Prostate gland (tissue), 2 donors: ENCODE data around the gene ANKRD6. TPM values are rescaled to one million over a fixed set of nuclear protein-coding genes. Genes with fewer than 3 reads are reported as not detected.

Experiments used
- DNase-seq: peaks from one replicate; pipeline ENCODE4 v3.0.0-alpha.2; 2019; ENCODE audit warnings: low spot score
- H3K27ac ChIP-seq, 2 donors: fragments of 200-600 bp; sonication (generic); 2 replicates each; pipeline ENCODE4 v1.5.1; 2017 to 2019
- H3K27me3 ChIP-seq: fragments of 200-600 bp; sonication (generic); replicated peaks from 2 replicates; pipeline ENCODE4 v1.5.1; 2019; ENCODE audit not compliant: insufficient read depth
- H3K36me3 ChIP-seq, 2 donors: fragments of 200-600 bp; sonication (generic); 1 replicate in 1 of 2; 2 replicates in 1 of 2; pipeline versions ENCODE4 v1.5.1 to v1.8.1; 2017 to 2019
- H3K4me1 ChIP-seq: fragments of 200-600 bp; sonication (generic); replicated peaks from 2 replicates; pipeline ENCODE4 v1.5.1; 2019
- H3K4me3 ChIP-seq, 2 donors: fragments of 200-600 bp; sonication (generic); 2 replicates each; pipeline ENCODE4 v1.5.1; 2017 to 2019
- H3K9me3 ChIP-seq: fragments of 200-600 bp; sonication (generic); 2 replicates; pipeline ENCODE4 v1.5.1; 2017
- CTCF ChIP-seq, 4 experiments: fragments of 200-600 bp in 2 of 4; fragments of 450-650 bp in 2 of 4; sonication (generic) in 2 of 4; IDR thresholded peaks; 1 replicate in 3 of 4; 2 replicates in 1 of 4; pipeline ENCODE4 v1.5.1; 2016 to 2019; ENCODE audit warnings: antibody characterized with exemption in 4 of 4, mild to moderate bottlenecking in 2 of 4, moderate library complexity in 2 of 4
- POLR2A ChIP-seq: fragments of 450-650 bp; IDR thresholded peaks from one replicate; pipeline ENCODE4 v1.6.1; 2016; ENCODE audit warnings: antibody characterized with exemption, mild to moderate bottlenecking
- POLR2AphosphoS5 ChIP-seq: sonication (generic); formaldehyde crosslinking; IDR thresholded peaks from one replicate; pipeline ENCODE4 v1.6.1; 2017; ENCODE audit warnings: antibody characterized with exemption
- WGBS: methylation state at CpG from one replicate; pipeline ENCODE4 v1.1.5; 2018; 5-methylcytosine and 5-hydroxymethylcytosine counted together
- intact Hi-C: fragments of 100-400 bp; cut with DNase I; formaldehyde crosslinking; loops from one replicate; pipeline ENCODE4 v1.14.2; 2022
- total RNA-seq, 2 donors: library from RNA; depleted of rRNA; stranded (reverse); fragments of >200 nt; gene quantifications; one replicate each; pipeline ENCODE4 v1.1.0, GENCODE V29; 2016

ANKRD6 gene
- total RNA-seq, 2 donors from 2014 or later, result 11.9 to 30.9 TPM

- no peak overlapping the region for H3K4me3 ChIP-seq
- H3K4me1 ChIP-seq, result no peaks in the 10 kb centered on the region
- H3K9me3 ChIP-seq, result no peaks in the 10 kb centered on the region
- DNase-seq, result no peak
- H3K27ac ChIP-seq, result no peak overlapping the region
- intact Hi-C loops, result no loop called here
- WGBS, result 88% methylated on average over 3 of the region's 3 CpGs
- no peak for TF ChIP-seq POLR2AphosphoS5
- no peak for TF ChIP-seq POLR2A
- TF ChIP-seq CTCF (IDR thresholded peaks at IDR 0.05), result no peak
- no peaks in the 10 kb centered on the region for H3K27me3 ChIP-seq
- no peaks in the 10 kb centered on the region for H3K36me3 ChIP-seq
Observed at GRCh38 chr6:89500611-89501010, 67.7 kb downstream of the ANKRD6 start.

- Histone ChIP-seq H3K36me3 (no peaks in the 10 kb centered on the region), H3K27me3 (no peaks in the 10 kb centered on the region), H3K4me3 (no peak overlapping the region), H3K4me1 (no peaks in the 10 kb centered on the region), H3K27ac (no peak overlapping the region), H3K9me3 (no peaks in the 10 kb centered on the region)
- intact Hi-C loops, result no loop called here
- no peak for DNase-seq
- no peak for TF ChIP-seq POLR2AphosphoS5
- TF ChIP-seq CTCF (IDR thresholded peaks at IDR 0.05), result no peak
- TF ChIP-seq POLR2A, result no peak
- WGBS, result 48% methylated on average over 3 of the region's 3 CpGs
Observed at GRCh38 chr6:89501222-89501621, 68.3 kb downstream of the ANKRD6 start.

GRCh38 chr6:89501753-89502152, 68.8 kb downstream of the ANKRD6 start:
- Histone ChIP-seq H3K27me3 (no peaks in the 10 kb centered on the region), H3K36me3 (no peaks in the 10 kb centered on the region), H3K4me1 (no peaks in the 10 kb centered on the region), H3K4me3 (no peak overlapping the region), H3K27ac (no peak overlapping the region), H3K9me3 (no peaks in the 10 kb centered on the region)
- 87% methylated on average over 2 of the region's 2 CpGs for WGBS
- intact Hi-C loops, result no loop called here
- TF ChIP-seq CTCF (IDR thresholded peaks at IDR 0.05) (no peak), POLR2AphosphoS5 (no peak), POLR2A (no peak)
- DNase-seq, result no peak

- Histone ChIP-seq H3K9me3 (no peaks in the 10 kb centered on the region), H3K4me3 (no peak overlapping the region), H3K4me1 (no peaks in the 10 kb centered on the region), H3K36me3 (no peaks in the 10 kb centered on the region), H3K27ac (no peak overlapping the region), H3K27me3 (no peaks in the 10 kb centered on the region)
- intact Hi-C loops, result no loop called here
- no peak for DNase-seq
- 96% methylated on average over 2 of the region's 2 CpGs for WGBS
- no peak for TF ChIP-seq POLR2A
- no peak for TF ChIP-seq CTCF (IDR thresholded peaks at IDR 0.05)
- TF ChIP-seq POLR2AphosphoS5, result no peak
Observed at GRCh38 chr6:89503641-89504040, 70.7 kb downstream of the ANKRD6 start.

- no peaks in the 10 kb centered on the region for H3K36me3 ChIP-seq
- WGBS, result over 99% methylated on average over 4 of the region's 4 CpGs
- no peak overlapping the region for H3K4me3 ChIP-seq
- intact Hi-C loops, result no loop called here
- no peaks in the 10 kb centered on the region for H3K4me1 ChIP-seq
- H3K27ac ChIP-seq, result no peak overlapping the region
- DNase-seq, result no peak
- no peaks in the 10 kb centered on the region for H3K9me3 ChIP-seq
- no peaks in the 10 kb centered on the region for H3K27me3 ChIP-seq
- TF ChIP-seq POLR2AphosphoS5, result no peak
- no peak for TF ChIP-seq POLR2A
- no peak for TF ChIP-seq CTCF (IDR thresholded peaks at IDR 0.05)
Observed at GRCh38 chr6:89505847-89506246, 72.9 kb downstream of the ANKRD6 start.
